ENCODE data around the gene CHGA.

CHGA gene

GRCh38 chr14:92936085-92936484 is 13.1 kb downstream of the CHGA start:
- peaks cover 3% of the 10 kb centered on the region; the same call in 1 of the 2 replicates for H4K20me1 ChIP-seq (ENCODE audit: insufficient read depth, low read length)
- no peak overlapping the region for H3K27ac ChIP-seq (ENCODE audit: low read length)
- ATAC-seq (ENCODE audit: insufficient read depth, low read depth) (no peak), DNase-seq (no peak)
- no peak overlapping the region for H2AFZ ChIP-seq (ENCODE audit: low read depth, low read length)
- no peak for TF ChIP-seq EZH2 (IDR thresholded peaks at IDR 0.05; ENCODE audit: borderline replicate concordance, low read depth, low read length, severe bottlenecking)
- TF ChIP-seq CTCF (IDR thresholded peaks at IDR 0.05; ENCODE audit: borderline replicate concordance, extremely low read depth, low read length, poor library complexity, severe bottlenecking) = no peak
- no peak overlapping the region for H3K9ac ChIP-seq (ENCODE audit: low read depth, low read length)
- H3K4me1 ChIP-seq (ENCODE audit: insufficient read depth, low read length) = no peaks in the 10 kb centered on the region
- H3K79me2 ChIP-seq (ENCODE audit: insufficient read depth, low read length) = no peaks in the 10 kb centered on the region
- H3K4me2 ChIP-seq (ENCODE audit: insufficient read depth, low read length) = no peak overlapping the region
- H3K4me3 ChIP-seq (ENCODE audit: low read depth in 1 of 2, low read length in 2 of 2) = no peak overlapping the region
- peaks cover 25% of the 10 kb centered on the region for H3K36me3 ChIP-seq (ENCODE audit: insufficient read depth, low read length)
- H3K27me3 ChIP-seq (ENCODE audit: insufficient read depth, low read length, poor library complexity) = no peaks in the 10 kb centered on the region
- H3K9me3 ChIP-seq (ENCODE audit: insufficient read depth, low read length, severe bottlenecking) = no peaks in the 10 kb centered on the region

GRCh38 chr14:92937051-92937937 is 14.3 kb downstream of the CHGA start:
- no peaks in the 10 kb centered on the region for H3K27me3 ChIP-seq (ENCODE audit: insufficient read depth, low read length, poor library complexity)
- no peak overlapping the region for H3K9ac ChIP-seq (ENCODE audit: low read depth, low read length)
- no peaks in the 10 kb centered on the region for H3K79me2 ChIP-seq (ENCODE audit: insufficient read depth, low read length)
- DNase-seq = no peak
- ATAC-seq (ENCODE audit: insufficient read depth, low read depth) = no peak
- H4K20me1 ChIP-seq (ENCODE audit: insufficient read depth, low read length) = peaks cover 9% of the 10 kb centered on the region; the same call in 1 of the 2 replicates
- H3K36me3 ChIP-seq (ENCODE audit: insufficient read depth, low read length) = peaks cover 32% of the 10 kb centered on the region
- no peak overlapping the region for H2AFZ ChIP-seq (ENCODE audit: low read depth, low read length)
- H3K9me3 ChIP-seq (ENCODE audit: insufficient read depth, low read length, severe bottlenecking) = no peaks in the 10 kb centered on the region
- H3K4me2 ChIP-seq (ENCODE audit: insufficient read depth, low read length) = no peak overlapping the region
- TF ChIP-seq EZH2 (IDR thresholded peaks at IDR 0.05; ENCODE audit: borderline replicate concordance, low read depth, low read length, severe bottlenecking) (no peak), CTCF (IDR thresholded peaks at IDR 0.05; ENCODE audit: borderline replicate concordance, extremely low read depth, low read length, poor library complexity, severe bottlenecking) (no peak)
- H3K4me3 ChIP-seq (ENCODE audit: low read depth in 1 of 2, low read length in 2 of 2) = no peak overlapping the region
- no peak overlapping the region for H3K27ac ChIP-seq (ENCODE audit: low read length)
- H3K4me1 ChIP-seq (ENCODE audit: insufficient read depth, low read length) = no peaks in the 10 kb centered on the region

- H3K9ac ChIP-seq (ENCODE audit: low read depth, low read length) = no peak overlapping the region
- no peak overlapping the region for H3K27ac ChIP-seq (ENCODE audit: low read length)
- TF ChIP-seq CTCF (IDR thresholded peaks at IDR 0.05; ENCODE audit: borderline replicate concordance, extremely low read depth, low read length, poor library complexity, severe bottlenecking) (no peak), EZH2 (IDR thresholded peaks at IDR 0.05; ENCODE audit: borderline replicate concordance, low read depth, low read length, severe bottlenecking) (no peak)
- peaks cover 9% of the 10 kb centered on the region; the same call in 1 of the 2 replicates for H4K20me1 ChIP-seq (ENCODE audit: insufficient read depth, low read length)
- DNase-seq (no peak), ATAC-seq (ENCODE audit: insufficient read depth, low read depth) (no peak)
- peaks cover 37% of the 10 kb centered on the region for H3K36me3 ChIP-seq (ENCODE audit: insufficient read depth, low read length)
- no peak overlapping the region for H3K4me2 ChIP-seq (ENCODE audit: insufficient read depth, low read length)
- H3K9me3 ChIP-seq (ENCODE audit: insufficient read depth, low read length, severe bottlenecking) = no peaks in the 10 kb centered on the region
- no peaks in the 10 kb centered on the region for H3K27me3 ChIP-seq (ENCODE audit: insufficient read depth, low read length, poor library complexity)
- H3K79me2 ChIP-seq (ENCODE audit: insufficient read depth, low read length) = no peaks in the 10 kb centered on the region
- no peak overlapping the region for H2AFZ ChIP-seq (ENCODE audit: low read depth, low read length)
- H3K4me3 ChIP-seq (ENCODE audit: low read depth in 1 of 2, low read length in 2 of 2) = no peak overlapping the region
- H3K4me1 ChIP-seq (ENCODE audit: insufficient read depth, low read length) = no peaks in the 10 kb centered on the region
These were observed 15.4 kb downstream of the CHGA start for GRCh38 chr14:92938235-92938875.

Data from DND-41 (cell line).